Nephron progenitor cell (in vitro differentiated cells): Measurements from ENCODE around the gene SLC25A15.

Source experiments
- DNase-seq: peaks from one replicate; pipeline ENCODE4 v3.0.0; 2021
- H3K27ac Mint-ChIP-seq: 2 replicates; pipeline ENCODE4 v1.8.0; 2021; ENCODE audit warnings: mild to moderate bottlenecking, moderate library complexity, mixed read lengths
- H3K27me3 Mint-ChIP-seq: 2 replicates; pipeline ENCODE4 v1.8.0; 2021; ENCODE audit warnings: mild to moderate bottlenecking, low read depth, mixed read lengths; ENCODE audit not compliant: poor library complexity
- H3K36me3 Mint-ChIP-seq: 2 replicates; pipeline ENCODE4 v1.8.0; 2021; ENCODE audit warnings: low read depth, mixed read lengths
- H3K4me1 Mint-ChIP-seq: 2 replicates; pipeline ENCODE4 v1.8.0; 2021; ENCODE audit warnings: mixed read lengths
- H3K4me3 Mint-ChIP-seq: 2 replicates; pipeline ENCODE4 v1.8.0; 2021; ENCODE audit warnings: mild to moderate bottlenecking, moderate library complexity, mixed read lengths
- H3K9me3 Mint-ChIP-seq: 2 replicates; pipeline ENCODE4 v1.8.0; 2021; ENCODE audit warnings: mild to moderate bottlenecking, moderate library complexity, mixed read lengths
- CTCF ChIP-seq: fragments of 200-600 bp; sonication (generic); IDR thresholded peaks from 2 replicates; pipeline ENCODE4 v1.5.0; 2021; ENCODE audit warnings: antibody characterized with exemption

Gene SLC25A15

GRCh38 chr13:40770934-40771618 lies 18.3 kb upstream of the SLC25A15 start, which contains the start of gene MRPS31:
TSS of gene MRPS31 (minus strand) at chr13:40771190. CDS start at chr13:40771136, 54 bp downstream.
- Mint-ChIP-seq H3K4me1 (peaks cover 13% of the 10 kb centered on the region), H3K27me3 (no peaks in the 10 kb centered on the region), H3K9me3 (no peaks in the 10 kb centered on the region), H3K36me3 (peaks cover 5% of the 10 kb centered on the region), H3K27ac (peak within 1 kb of the TSS; percentile 99), H3K4me3 (peak within 1 kb of the TSS; percentile 100)
- TF ChIP-seq CTCF = no peak
- DNase-seq = peak; percentile 94

GRCh38 chr13:40772765-40773473 lies 16.5 kb upstream of the SLC25A15 start:
- H3K9me3 Mint-ChIP-seq = no peaks in the 10 kb centered on the region
- H3K27ac Mint-ChIP-seq = no peak overlapping the region
- no peak for TF ChIP-seq CTCF
- no peaks in the 10 kb centered on the region for H3K27me3 Mint-ChIP-seq
- no peaks in the 10 kb centered on the region for H3K36me3 Mint-ChIP-seq
- peaks cover 22% of the 10 kb centered on the region for H3K4me1 Mint-ChIP-seq
- no peak for DNase-seq
- peak overlapping the region; percentile 52 for H3K4me3 Mint-ChIP-seq

- Mint-ChIP-seq H3K4me1 (peaks cover 25% of the 10 kb centered on the region), H3K27ac (no peak overlapping the region), H3K9me3 (no peaks in the 10 kb centered on the region), H3K36me3 (no peaks in the 10 kb centered on the region), H3K27me3 (no peaks in the 10 kb centered on the region), H3K4me3 (no peak overlapping the region)
- no peak for TF ChIP-seq CTCF
- DNase-seq = no peak
Observed at GRCh38 chr13:40774672-40775071, 14.7 kb upstream of the SLC25A15 start.

GRCh38 chr13:40776232-40776631 lies 13.2 kb upstream of the SLC25A15 start:
- Mint-ChIP-seq H3K4me1 (peaks cover 16% of the 10 kb centered on the region), H3K4me3 (no peak overlapping the region), H3K27me3 (no peaks in the 10 kb centered on the region), H3K27ac (no peak overlapping the region), H3K9me3 (no peaks in the 10 kb centered on the region), H3K36me3 (no peaks in the 10 kb centered on the region)
- TF ChIP-seq CTCF = no peak
- no peak for DNase-seq

- no peak for DNase-seq
- H3K4me1 Mint-ChIP-seq = peaks cover 16% of the 10 kb centered on the region
Observed at GRCh38 chr13:40776681-40777165, 12.7 kb upstream of the SLC25A15 start.

More at GRCh38 chr13:40776681-40777165, 12.7 kb upstream of the SLC25A15 start:
- Mint-ChIP-seq H3K4me3 (no peak overlapping the region), H3K36me3 (no peaks in the 10 kb centered on the region), H3K27me3 (no peaks in the 10 kb centered on the region), H3K9me3 (no peaks in the 10 kb centered on the region), H3K27ac (no peak overlapping the region)
- TF ChIP-seq CTCF = no peak
